ENCODE results near the gene PPFIA1. TPM values are rescaled to one million over a fixed set of nuclear protein-coding genes. Genes with fewer than 3 reads are reported as not detected.

PPFIA1 gene
- total and polyA plus RNA-seq, 2 of the 8 experiments (the other 6 are each of a cell fraction or from before 2014, with no cell fraction given): 44.3 to 73.5 TPM

- no peak for TF ChIP-seq CHD7 (IDR thresholded peaks at IDR 0.05; ENCODE audit: insufficient replicate concordance, low read length)
- no peak for TF ChIP-seq TAF7 (optimal IDR thresholded peaks at IDR 0.05; ENCODE audit: borderline replicate concordance, low read depth, low read length)
Observed at GRCh38 chr11:70402016-70402415, 131.5 kb downstream of the PPFIA1 start (continued).

All from H1 (cell line).